Ascending aorta (tissue), 2 donors: ENCODE measurements around the gene PRKAR1B. TPM values are rescaled to one million over a fixed set of nuclear protein-coding genes. Genes with fewer than 3 reads are reported as not detected.
A peak's percentile ranks its signal among the peaks of the same experiment; 100 is the strongest.

Experiments
- DNase-seq, 2 donors: peaks; one replicate each; pipeline ENCODE4 v3.0.0-alpha.2; 2019; ENCODE audit warnings: low spot score in 2 of 2
- H3K27ac ChIP-seq, 2 donors: fragments of 200-600 bp; sonication (generic); one replicate each; pipeline ENCODE4 v1.5.1; 2016 to 2017; ENCODE audit warnings: mild to moderate bottlenecking in 1 of 2
- H3K27me3 ChIP-seq: fragments of 200-600 bp; sonication (generic); one replicate; pipeline ENCODE4 v1.5.1; 2017
- H3K36me3 ChIP-seq, 2 donors: fragments of 200-600 bp; sonication (generic); one replicate each; pipeline ENCODE4 v1.5.1; 2016
- H3K4me1 ChIP-seq, 2 donors: fragments of 200-600 bp; sonication (generic); one replicate each; pipeline ENCODE4 v1.5.1; 2016 to 2017; ENCODE audit warnings: mild to moderate bottlenecking in 1 of 2
- H3K4me3 ChIP-seq, 2 donors: fragments of 200-600 bp; sonication (generic); one replicate each; pipeline ENCODE4 v1.5.1; 2016 to 2017; ENCODE audit warnings: mild to moderate bottlenecking in 1 of 2
- H3K9me3 ChIP-seq, 2 donors: fragments of 200-600 bp; sonication (generic); one replicate each; pipeline ENCODE4 v1.5.1; 2016
- intact Hi-C: fragments of 100-400 bp; cut with DNase I; formaldehyde crosslinking; loops from one replicate; pipeline ENCODE4 v1.15.1; 2023
- total RNA-seq: library from RNA; depleted of rRNA; stranded (reverse); fragments of >200 nt; gene quantifications from one replicate; pipeline ENCODE4 v1.1.0, GENCODE V29; 2016
- TF ChIP-seq, protein P1 (sequence below), 3 experiments: fragments of 200-600 bp in 2 of 3; fragments of 450-650 bp in 1 of 3; sonication (generic) in 2 of 3; IDR thresholded peaks; one replicate each; pipeline ENCODE4 v1.5.1; 2016 to 2019; ENCODE audit warnings: antibody characterized with exemption in 3 of 3, mild to moderate bottlenecking in 1 of 3, moderate library complexity in 1 of 3

Gene PRKAR1B
- total RNA-seq, 1 donor from 2014 or later = 13.0 TPM

- H3K4me1 ChIP-seq = peaks cover 6 to 20% of the 10 kb centered on the region in 2 donors
- no peaks in the 10 kb centered on the region for H3K9me3 ChIP-seq
- no peaks in the 10 kb centered on the region for H3K27me3 ChIP-seq
- no peak for DNase-seq
- intact Hi-C loops = loop anchor here (5.0 to 10.0 kb wide), 3 partner anchors 45 to 258 kb away; partner anchors contain the start of genes DNAAF5, PDGFA and PRKAR1B
- peaks cover 4 to 27% of the 10 kb centered on the region in 2 donors for H3K36me3 ChIP-seq
- H3K4me3 ChIP-seq = no peak overlapping the region
- TF ChIP-seq, protein P1, sequence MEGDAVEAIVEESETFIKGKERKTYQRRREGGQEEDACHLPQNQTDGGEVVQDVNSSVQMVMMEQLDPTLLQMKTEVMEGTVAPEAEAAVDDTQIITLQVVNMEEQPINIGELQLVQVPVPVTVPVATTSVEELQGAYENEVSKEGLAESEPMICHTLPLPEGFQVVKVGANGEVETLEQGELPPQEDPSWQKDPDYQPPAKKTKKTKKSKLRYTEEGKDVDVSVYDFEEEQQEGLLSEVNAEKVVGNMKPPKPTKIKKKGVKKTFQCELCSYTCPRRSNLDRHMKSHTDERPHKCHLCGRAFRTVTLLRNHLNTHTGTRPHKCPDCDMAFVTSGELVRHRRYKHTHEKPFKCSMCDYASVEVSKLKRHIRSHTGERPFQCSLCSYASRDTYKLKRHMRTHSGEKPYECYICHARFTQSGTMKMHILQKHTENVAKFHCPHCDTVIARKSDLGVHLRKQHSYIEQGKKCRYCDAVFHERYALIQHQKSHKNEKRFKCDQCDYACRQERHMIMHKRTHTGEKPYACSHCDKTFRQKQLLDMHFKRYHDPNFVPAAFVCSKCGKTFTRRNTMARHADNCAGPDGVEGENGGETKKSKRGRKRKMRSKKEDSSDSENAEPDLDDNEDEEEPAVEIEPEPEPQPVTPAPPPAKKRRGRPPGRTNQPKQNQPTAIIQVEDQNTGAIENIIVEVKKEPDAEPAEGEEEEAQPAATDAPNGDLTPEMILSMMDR (IDR thresholded peaks at IDR 0.05) = no peak
- peak overlapping the region; percentile 83 for H3K27ac ChIP-seq
These were observed 45.3 kb upstream of the PRKAR1B start for GRCh38 chr7:772392-772791.

DNA sequence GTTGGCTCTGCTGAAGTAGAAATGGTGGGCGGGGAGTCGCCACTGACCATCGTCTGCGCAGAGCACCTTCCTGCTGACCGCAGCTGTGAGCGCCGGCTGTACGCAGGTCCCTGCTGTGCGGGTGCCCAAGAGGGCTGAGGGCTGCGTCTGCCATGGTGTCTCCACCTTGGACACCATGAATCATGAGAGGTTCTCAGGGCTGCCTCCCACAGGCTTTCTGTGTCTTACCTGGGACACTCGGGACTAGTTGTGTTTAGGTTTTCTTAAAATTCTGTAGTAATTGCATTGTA, 44.9 kb upstream of the PRKAR1B start:
- Histone ChIP-seq H3K4me1 (peaks cover 6 to 20% of the 10 kb centered on the region in 2 donors), H3K27me3 (no peaks in the 10 kb centered on the region), H3K36me3 (peaks cover 4 to 28% of the 10 kb centered on the region in 2 donors), H3K27ac (peak overlapping the region; percentile 83), H3K4me3 (peak overlapping the region in 1 of 2 donors; percentile 30), H3K9me3 (no peaks in the 10 kb centered on the region)
- TF ChIP-seq, protein P1 (IDR thresholded peaks at IDR 0.05) = no peak
- no peak for DNase-seq
- intact Hi-C loops = loop anchor here (5.0 to 10.0 kb wide), 3 partner anchors 45 to 257 kb away; partner anchors contain the start of genes DNAAF5, PDGFA and PRKAR1B

DNA sequence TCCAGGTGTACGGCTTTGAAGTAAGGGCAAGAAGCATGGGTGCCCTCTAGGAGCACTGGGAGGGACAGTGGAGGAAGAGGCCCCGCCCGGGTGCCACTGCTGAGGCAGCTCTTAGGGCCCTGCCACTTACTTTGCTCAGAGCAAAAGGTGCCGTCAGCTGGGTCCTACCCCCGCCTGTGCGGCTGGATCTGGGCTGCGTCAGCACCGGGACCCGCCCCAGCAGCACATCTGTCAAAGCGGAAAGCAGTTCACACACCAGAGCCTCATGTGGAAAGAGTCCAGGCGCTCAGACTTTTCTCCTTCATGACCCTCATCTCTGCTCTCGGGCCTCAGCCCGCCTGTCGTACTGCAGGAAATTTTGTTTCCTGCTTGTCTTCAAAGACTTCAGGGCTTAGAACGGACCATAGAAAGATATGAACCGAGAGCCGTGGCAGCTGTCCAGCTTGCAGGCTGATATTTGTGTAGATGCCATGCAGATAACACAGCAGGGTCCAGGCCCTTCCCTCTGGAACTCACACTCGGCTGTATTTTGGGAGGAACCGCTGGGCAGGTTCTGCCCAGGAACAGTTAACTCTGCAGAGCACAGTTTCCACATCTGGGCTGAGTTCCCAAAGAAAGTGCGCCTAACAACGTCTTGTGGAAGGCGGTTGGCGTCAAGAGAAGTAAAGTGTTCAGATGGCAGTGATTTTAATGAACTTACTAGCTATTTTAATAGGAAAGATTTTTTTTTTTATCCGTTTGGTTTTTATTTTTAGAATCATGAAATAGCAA, 44.3 kb upstream of the PRKAR1B start:
- Histone ChIP-seq H3K27me3 (no peaks in the 10 kb centered on the region), H3K36me3 (peaks cover 0 to 28% of the 10 kb centered on the region in 2 donors), H3K4me3 (peak overlapping the region in 1 of 2 donors; percentile 30), H3K9me3 (no peaks in the 10 kb centered on the region), H3K4me1 (peaks cover 6 to 20% of the 10 kb centered on the region in 2 donors), H3K27ac (peak overlapping the region; percentile 83)
- intact Hi-C loops = loop anchor here (5.0 to 10.0 kb wide), 3 partner anchors 44 to 257 kb away; partner anchors contain the start of genes DNAAF5, PDGFA and PRKAR1B
- peak; percentile 42 to 81 for DNase-seq
- TF ChIP-seq, protein P1 (IDR thresholded peaks at IDR 0.05) = no peak

GRCh38 chr7:770741-771166, 43.7 kb upstream of the PRKAR1B start:
- Histone ChIP-seq H3K4me1 (peaks cover 6 to 20% of the 10 kb centered on the region in 2 donors), H3K4me3 (peak overlapping the region in 1 of 2 donors; percentile 30), H3K36me3 (peaks cover 2 to 27% of the 10 kb centered on the region in 2 donors), H3K27ac (peak overlapping the region; percentile 83), H3K27me3 (no peaks in the 10 kb centered on the region), H3K9me3 (no peaks in the 10 kb centered on the region)
- TF ChIP-seq, protein P1 (IDR thresholded peaks at IDR 0.05) = no peak
- no peak for DNase-seq
- intact Hi-C loops = loop anchor here (5.0 to 10.0 kb wide), 3 partner anchors 43 to 256 kb away; partner anchors contain the start of genes DNAAF5, PDGFA and PRKAR1B

- H3K4me1 ChIP-seq = peaks cover 6 to 20% of the 10 kb centered on the region in 2 donors
- peak overlapping the region; percentile 83 for H3K27ac ChIP-seq
These were observed 43.3 kb upstream of the PRKAR1B start for GRCh38 chr7:770336-770735.

More at GRCh38 chr7:770336-770735, 43.3 kb upstream of the PRKAR1B start:
- H3K9me3 ChIP-seq = no peaks in the 10 kb centered on the region
- no peaks in the 10 kb centered on the region for H3K27me3 ChIP-seq
- intact Hi-C loops = loop anchor here (5.0 to 10.0 kb wide), 3 partner anchors 43 to 256 kb away; partner anchors contain the start of genes DNAAF5, PDGFA and PRKAR1B
- no peak for DNase-seq
- H3K36me3 ChIP-seq = peaks cover 6 to 26% of the 10 kb centered on the region in 2 donors
- TF ChIP-seq, protein P1 (IDR thresholded peaks at IDR 0.05) = no peak
- H3K4me3 ChIP-seq = no peak overlapping the region
